Aorta (tissue), 5 donors: Measurements from ENCODE around the gene ERC2. TPM values are rescaled to one million over a fixed set of nuclear protein-coding genes. Genes with fewer than 3 reads are reported as not detected.

Source experiments
- ATAC-seq: fragments of 200-7000 bp; cut with Tn5 transposase; one replicate; pipeline ENCODE4 v1.9.1; 2022; ENCODE audit warnings: moderate library complexity; ENCODE audit not compliant: low FRiP score
- DNase-seq, 2 donors: peaks; one replicate each; pipeline ENCODE4 v3.0.0-alpha.2; 2020
- H3K27ac ChIP-seq, 2 donors: one replicate each; pipeline ENCODE4 v1.5.1; 2013; ENCODE audit warnings: low read length in 2 of 2, mild to moderate bottlenecking in 2 of 2, moderate library complexity in 2 of 2, control low read depth in 1 of 2, inconsistent platforms in 1 of 2, low read depth in 1 of 2
- H3K27me3 ChIP-seq, 2 donors: one replicate each; pipeline ENCODE4 v1.6.1; 2013; ENCODE audit warnings: control low read depth in 1 of 2, low read length in 1 of 2, mild to moderate bottlenecking in 1 of 2, moderate library complexity in 1 of 2; ENCODE audit not compliant: insufficient read depth in 2 of 2, control insufficient read depth in 1 of 2
- H3K36me3 ChIP-seq, 2 donors: one replicate each; pipeline ENCODE4 v1.6.1; 2013; ENCODE audit warnings: control low read depth in 1 of 2, low read length in 1 of 2, mild to moderate bottlenecking in 1 of 2; ENCODE audit not compliant: insufficient read depth in 2 of 2, control insufficient read depth in 1 of 2
- H3K4me1 ChIP-seq, 2 donors: one replicate each; pipeline ENCODE4 v1.6.1; 2013; ENCODE audit warnings: low read length in 2 of 2, control low read depth in 1 of 2, mild to moderate bottlenecking in 1 of 2, moderate library complexity in 1 of 2; ENCODE audit not compliant: insufficient read depth in 2 of 2, control insufficient read depth in 1 of 2
- H3K4me3 ChIP-seq, 2 donors: one replicate each; pipeline ENCODE4 v1.5.1; 2013; ENCODE audit warnings: low read length in 2 of 2, control low read depth in 1 of 2, mild to moderate bottlenecking in 1 of 2
- H3K9me3 ChIP-seq: one replicate; pipeline ENCODE4 v1.6.1; 2013; ENCODE audit warnings: mild to moderate bottlenecking, low read length; ENCODE audit not compliant: control insufficient read depth
- WGBS, 2 donors: extraction: QIAGEN DNeasy Blood & Tissue Kit; methylation state at CpG; one replicate each; pipeline ENCODE4 v1.1.7; 2013; 5-methylcytosine and 5-hydroxymethylcytosine counted together
- intact Hi-C, 2 donors: fragments of 100-400 bp; cut with DNase I; formaldehyde crosslinking; loops; one replicate each; pipeline versions ENCODE4 v1.14.2 to v1.15.0; 2022
- polyA plus RNA-seq, 2 donors: library from polyadenylated mRNA; stranded (reverse); fragments of 200-250 nt; gene quantifications; one replicate each; pipeline ENCODE4 v1.2.3, GENCODE V29; 2013
- total RNA-seq, 2 donors: library from RNA; stranded (reverse); fragmentation: NEBNext Ultra II Directional; extraction: Animal tissue kit (Norgen Biotek cat#: 25700); gene quantifications; one replicate each; pipeline ENCODE4 v1.2.1, GENCODE V29; 2021
- donor health status: healthy with polysubstance abuse.
- donor health status: Bipolar disorder and iron deficiency.
- donor health status: DM: no; HTN: no; CAD: no.
- donor health status: DM: no; HTN: no; CAD: no.
- donor health status: DM: yes; HTN: yes; CAD: no.

Gene ERC2
- total and polyA plus RNA-seq, 4 donors = 0.27 to 0.55 TPM; not detected in 2

GRCh38 chr3:55648591-55649318, 819.5 kb downstream of the ERC2 start:
- Histone ChIP-seq H3K4me3 (no peak overlapping the region), H3K27me3 (no peaks in the 10 kb centered on the region), H3K36me3 (no peaks in the 10 kb centered on the region), H3K9me3 (no peaks in the 10 kb centered on the region), H3K4me1 (no peaks in the 10 kb centered on the region), H3K27ac (no peak overlapping the region)
- intact Hi-C loops = no loop called here
- ATAC-seq (no peak), DNase-seq (no peak)
- 63 to 64% methylated on average over 7 of the region's 7 CpGs for WGBS, 2 donors

- Histone ChIP-seq H3K4me1 (no peaks in the 10 kb centered on the region), H3K27ac (no peak overlapping the region), H3K36me3 (no peaks in the 10 kb centered on the region), H3K9me3 (no peaks in the 10 kb centered on the region), H3K4me3 (no peak overlapping the region), H3K27me3 (no peaks in the 10 kb centered on the region)
- WGBS, 2 donors = 45 to 48% methylated on average over 10 of the region's 10 CpGs
- ATAC-seq (peak; percentile 46), DNase-seq (no peak)
- intact Hi-C loops = no loop called here
Observed at GRCh38 chr3:55647670-55648069, 820.6 kb downstream of the ERC2 start.

- H3K27me3 ChIP-seq = no peaks in the 10 kb centered on the region
- WGBS, 2 donors = 21 to 26% methylated on average over 10 of the region's 10 CpGs
- H3K4me1 ChIP-seq = no peaks in the 10 kb centered on the region
- no peak overlapping the region for H3K27ac ChIP-seq
- no peaks in the 10 kb centered on the region for H3K36me3 ChIP-seq
- intact Hi-C loops = no loop called here
- H3K4me3 ChIP-seq = no peak overlapping the region
- no peaks in the 10 kb centered on the region for H3K9me3 ChIP-seq
- no peak for DNase-seq
- no peak for ATAC-seq
Observed at GRCh38 chr3:55647063-55647462, 821.2 kb downstream of the ERC2 start.

GRCh38 chr3:55646121-55646520, 822.1 kb downstream of the ERC2 start:
- 91 to 95% methylated on average over 3 of the region's 3 CpGs for whole genome bisulfite sequencing, 2 donors

GRCh38 chr3:55645422-55645821, 822.8 kb downstream of the ERC2 start:
- ATAC-seq (no peak), DNase-seq (no peak)
- intact Hi-C loops = no loop called here
- Histone ChIP-seq H3K27me3 (no peaks in the 10 kb centered on the region), H3K36me3 (no peaks in the 10 kb centered on the region), H3K27ac (no peak overlapping the region), H3K4me3 (no peak overlapping the region), H3K4me1 (no peaks in the 10 kb centered on the region), H3K9me3 (no peaks in the 10 kb centered on the region)
- WGBS, 2 donors = 31 to 40% methylated on average over 4 of the region's 4 CpGs

More at GRCh38 chr3:55646121-55646520, 822.1 kb downstream of the ERC2 start:
- Histone ChIP-seq H3K9me3 (no peaks in the 10 kb centered on the region), H3K36me3 (no peaks in the 10 kb centered on the region), H3K27me3 (no peaks in the 10 kb centered on the region), H3K4me3 (no peak overlapping the region), H3K4me1 (no peaks in the 10 kb centered on the region), H3K27ac (no peak overlapping the region)
- DNase-seq (no peak), ATAC-seq (no peak)
- intact Hi-C loops = no loop called here

- no peak for DNase-seq
- Histone ChIP-seq H3K4me3 (no peak overlapping the region), H3K4me1 (no peaks in the 10 kb centered on the region), H3K9me3 (no peaks in the 10 kb centered on the region), H3K27me3 (peaks cover 0 to 5% of the 10 kb centered on the region in 2 donors), H3K36me3 (no peaks in the 10 kb centered on the region), H3K27ac (no peak overlapping the region)
- WGBS, 2 donors = 52 to 58% methylated on average over 2 of the region's 2 CpGs
- intact Hi-C loops = no loop called here
- ATAC-seq = no peak
Observed at GRCh38 chr3:55643283-55643682, 825.0 kb downstream of the ERC2 start.

- DNase-seq (no peak), ATAC-seq (no peak)
- WGBS, 2 donors = 38 to 48% methylated on average over 2 of the region's 2 CpGs
- H3K27me3 ChIP-seq = peaks cover 0 to 5% of the 10 kb centered on the region in 2 donors
- no peak overlapping the region for H3K4me3 ChIP-seq
- intact Hi-C loops = no loop called here
- no peaks in the 10 kb centered on the region for H3K4me1 ChIP-seq
- H3K36me3 ChIP-seq = no peaks in the 10 kb centered on the region
- H3K9me3 ChIP-seq = no peaks in the 10 kb centered on the region
- no peak overlapping the region for H3K27ac ChIP-seq
Observed at GRCh38 chr3:55641964-55642363, 826.3 kb downstream of the ERC2 start.

- Histone ChIP-seq H3K27ac (no peak overlapping the region), H3K4me3 (no peak overlapping the region), H3K36me3 (no peaks in the 10 kb centered on the region), H3K4me1 (no peaks in the 10 kb centered on the region), H3K9me3 (no peaks in the 10 kb centered on the region), H3K27me3 (peaks cover 0 to 5% of the 10 kb centered on the region in 2 donors)
- DNase-seq (no peak), ATAC-seq (no peak)
- intact Hi-C loops = no loop called here
- 36 to 48% methylated on average over 9 of the region's 9 CpGs for WGBS, 2 donors
Observed at GRCh38 chr3:55639896-55640765, 828.1 kb downstream of the ERC2 start.
